Activated CD8-positive, alpha-beta T cell treated with anti-CD3 and anti-CD28 coated beads for 36 hours (primary cell): ENCODE measurements around the gene ST6GALNAC1. TPM values are rescaled to one million over a fixed set of nuclear protein-coding genes. Genes with fewer than 3 reads are reported as not detected.

ENCODE experiments used
- ATAC-seq: fragments of 200-7000 bp; cut with Tn5 transposase; one replicate; pipeline ENCODE4 v1.10.0; 2021; ENCODE audit warnings: mild to moderate bottlenecking, moderate library complexity
- CTCF ChIA-PET: fragments of 350-600 bp; sonication (Branson Sonifier 250); formaldehyde crosslinking; loops from one replicate; lab custom pipeline; 2021; ENCODE audit warnings: antibody characterized with exemption; lab: Charles Lee
- POLR2A ChIA-PET: fragments of 350-600 bp; sonication (Branson Sonifier 250); formaldehyde crosslinking; loops from one replicate; lab custom pipeline; 2021; ENCODE audit warnings: antibody characterized with exemption; lab: Charles Lee
- DNase-seq: peaks from one replicate; pipeline ENCODE4 v3.0.0-alpha.2; 2020
- H3K27ac Mint-ChIP-seq: one replicate; pipeline ENCODE4 v1.8.0; 2021; ENCODE audit warnings: mild to moderate bottlenecking, mixed read lengths
- H3K27me3 Mint-ChIP-seq: one replicate; pipeline ENCODE4 v1.8.0; 2021; ENCODE audit warnings: mixed read lengths
- H3K36me3 Mint-ChIP-seq: one replicate; pipeline ENCODE4 v1.8.0; 2021; ENCODE audit warnings: low read depth, mixed read lengths
- H3K4me1 Mint-ChIP-seq: one replicate; pipeline ENCODE4 v1.8.0; 2021; ENCODE audit warnings: low read depth, mixed read lengths
- H3K4me3 Mint-ChIP-seq: one replicate; pipeline ENCODE4 v1.8.0; 2021; ENCODE audit warnings: mild to moderate bottlenecking, moderate library complexity, mixed read lengths
- H3K9me3 Mint-ChIP-seq: one replicate; pipeline ENCODE4 v1.8.0; 2021; ENCODE audit warnings: mixed read lengths
- CTCF ChIP-seq: fragments of 200-600 bp; IDR thresholded peaks from one replicate; pipeline ENCODE4 v1.8.0; 2022; ENCODE audit warnings: antibody characterized with exemption, mild to moderate bottlenecking
- intact Hi-C: fragments of 100-400 bp; cut with micrococcal nuclease; formaldehyde crosslinking; loops from one replicate; pipeline ENCODE4 v1.10.0; 2022
- total RNA-seq, 2 experiments: library from RNA; stranded (reverse); gene quantifications; one replicate each; pipeline ENCODE4 v1.2.3, GENCODE V29; 2021

The ST6GALNAC1 gene
- total RNA-seq, 2 experiments from 2014 or later = not detected

DNA sequence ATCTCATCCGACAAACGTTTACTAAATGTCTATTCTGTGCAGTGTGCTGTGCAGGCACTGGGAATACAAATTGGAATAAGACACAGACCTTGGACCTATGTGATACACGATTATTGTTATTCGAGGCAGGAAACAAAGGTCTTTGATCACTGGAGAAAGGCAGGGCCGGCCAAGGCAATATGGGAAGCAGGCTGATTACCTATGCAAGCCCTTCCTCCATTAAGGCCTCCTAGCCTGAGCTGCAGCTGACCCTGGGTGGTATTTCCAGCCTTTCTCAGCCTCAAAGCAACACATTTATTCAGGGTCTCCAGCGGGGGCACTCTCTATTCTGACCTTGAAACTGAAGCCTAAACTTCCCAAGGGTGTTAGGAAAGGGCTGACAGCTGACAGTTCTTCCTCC, 13.4 kb downstream of the ST6GALNAC1 start:
- DNase-seq (no peak), ATAC-seq (no peak)
- Mint-ChIP-seq H3K27me3 (no peaks in the 10 kb centered on the region), H3K4me3 (no peak overlapping the region), H3K9me3 (no peaks in the 10 kb centered on the region), H3K4me1 (no peaks in the 10 kb centered on the region), H3K36me3 (no peaks in the 10 kb centered on the region), H3K27ac (no peak overlapping the region)
- ChIA-PET CTCF (no interaction called here), POLR2A (no interaction called here)
- intact Hi-C loops = no loop called here
- TF ChIP-seq CTCF = no peak

GRCh38 chr17:76627510-76627909, 16.0 kb downstream of the ST6GALNAC1 start:
- Mint-ChIP-seq H3K4me1 (peaks cover 7% of the 10 kb centered on the region), H3K36me3 (no peaks in the 10 kb centered on the region), H3K4me3 (no peak overlapping the region), H3K27ac (no peak overlapping the region), H3K27me3 (peaks cover 1% of the 10 kb centered on the region), H3K9me3 (no peaks in the 10 kb centered on the region)
- ChIA-PET CTCF (interaction anchor here (1.0 kb wide), 1 partner anchor 104 kb away, joined by 4 read pairs; no protein-coding TSS in a partner anchor), POLR2A (no interaction called here)
- no peak for DNase-seq
- no peak for ATAC-seq
- intact Hi-C loops = no loop called here
- no peak for TF ChIP-seq CTCF

DNA sequence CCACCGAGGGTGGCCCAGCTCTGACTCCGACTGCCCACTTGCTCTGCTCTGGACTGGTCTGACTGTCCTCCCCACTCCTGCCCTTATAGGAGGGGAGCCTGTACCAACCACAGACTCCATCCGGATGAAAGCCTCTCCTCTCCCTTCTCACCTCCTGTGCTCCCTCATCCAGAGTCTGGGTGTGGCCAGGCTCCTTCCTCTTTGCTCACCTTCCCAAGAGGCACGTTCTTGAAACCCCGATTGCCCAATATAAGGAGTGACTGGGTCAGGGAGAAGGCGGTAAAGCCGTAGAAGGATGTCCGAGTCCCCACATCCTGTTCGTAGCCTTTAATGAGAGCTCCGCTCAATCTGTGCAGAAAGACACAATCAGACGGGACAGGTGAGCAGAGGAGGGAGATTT, 17.1 kb downstream of the ST6GALNAC1 start:
- no peaks in the 10 kb centered on the region for H3K9me3 Mint-ChIP-seq

GRCh38 chr17:76625496-76625895, 18.1 kb downstream of the ST6GALNAC1 start:
- H3K27ac Mint-ChIP-seq = no peak overlapping the region

More for the DNA sequence above, 17.1 kb downstream of the ST6GALNAC1 start:
- DNase-seq (no peak), ATAC-seq (no peak)
- TF ChIP-seq CTCF = no peak
- POLR2A ChIA-PET = interaction anchor here (0.7 kb wide), 1 partner anchor 58 kb away, joined by 3 read pairs; no protein-coding TSS in a partner anchor
- no peaks in the 10 kb centered on the region for H3K36me3 Mint-ChIP-seq
- intact Hi-C loops = no loop called here
- no peak overlapping the region for H3K27ac Mint-ChIP-seq
- H3K4me3 Mint-ChIP-seq = no peak overlapping the region
- H3K4me1 Mint-ChIP-seq = peaks cover 7% of the 10 kb centered on the region
- H3K27me3 Mint-ChIP-seq = peaks cover 1% of the 10 kb centered on the region
- CTCF ChIA-PET = interaction anchor here (1.1 to 6.8 kb wide), 3 partner anchors 55 to 104 kb away, joined by 3 to 104 read pairs (median 64); no protein-coding TSS in a partner anchor

More at GRCh38 chr17:76625496-76625895, 18.1 kb downstream of the ST6GALNAC1 start:
- TF ChIP-seq CTCF = no peak
- H3K9me3 Mint-ChIP-seq = no peaks in the 10 kb centered on the region
- POLR2A ChIA-PET = interaction anchor here (0.7 to 2.0 kb wide), 2 partner anchors 11 to 67 kb away, joined by 3 to 12 read pairs; no protein-coding TSS in a partner anchor
- CTCF ChIA-PET = interaction anchor here (0.8 to 6.8 kb wide), 13 partner anchors 9 to 167 kb away, joined by 3 to 104 read pairs (median 15); partner anchors contain the start of gene ST6GALNAC2
- no peak overlapping the region for H3K4me3 Mint-ChIP-seq
- H3K27me3 Mint-ChIP-seq = peaks cover 1% of the 10 kb centered on the region
- DNase-seq (no peak), ATAC-seq (no peak)
- no peaks in the 10 kb centered on the region for H3K36me3 Mint-ChIP-seq
- intact Hi-C loops = loop anchor here (2.0 kb wide), 1 partner anchor 103 kb away; no protein-coding TSS in a partner anchor
- peaks cover 7% of the 10 kb centered on the region for H3K4me1 Mint-ChIP-seq
